ENCODE data around the gene GALNT15. TPM values are rescaled to one million over a fixed set of nuclear protein-coding genes. Genes with fewer than 3 reads are reported as not detected.

The GALNT15 gene
- polyA plus RNA-seq, 1 of the 3 experiments (the other 2 are of a cell fraction): 4.7 TPM

- CTCF ChIA-PET: interaction anchor here (2.3 kb wide), 1 partner anchor 204 kb away, joined by 7 read pairs; no protein-coding TSS in a partner anchor
- peaks cover 3 to 4% of the 10 kb centered on the region in 2 experiments for H3K36me3 ChIP-seq (replicated peaks in 1 of 2; ENCODE audit: control insufficient read depth in 1 of 2, insufficient read depth in 2 of 2, low read length in 1 of 2)
- no peaks in the 10 kb centered on the region for H3K4me1 ChIP-seq (ENCODE audit: control insufficient read depth in 1 of 2, insufficient read depth in 2 of 2, low read depth in 1 of 2, low read length in 1 of 2)
- no peaks in the 10 kb centered on the region for H4K20me1 ChIP-seq (ENCODE audit: insufficient read depth)
- TF ChIP-seq GATA2 (CRISPR knock-in tag; IDR thresholded peaks at IDR 0.05) (no peak), NFIC (IDR thresholded peaks at IDR 0.05; ENCODE audit: borderline replicate concordance) (no peak), POLR2AphosphoS5 (IDR thresholded peaks at IDR 0.05; ENCODE audit: low read depth, low read length) (no peak), SMC3 (IDR thresholded peaks at IDR 0.05; ENCODE audit: low read depth, low read length) (no peak), FOSL2 (IDR thresholded peaks at IDR 0.05; ENCODE audit: borderline replicate concordance, low read depth) (no peak), TAF1 (IDR thresholded peaks at IDR 0.05; ENCODE audit: borderline replicate concordance, low read depth, low read length) (no peak), FOXM1 (IDR thresholded peaks at IDR 0.05; ENCODE audit: low read depth) (no peak), NRF1 (IDR thresholded peaks at IDR 0.05; ENCODE audit: low read depth, low read length) (no peak), TCF12 (IDR thresholded peaks at IDR 0.05) (no peak), RXRA (IDR thresholded peaks at IDR 0.05; ENCODE audit: borderline replicate concordance, low read depth) (no peak), MXI1 (IDR thresholded peaks at IDR 0.05; ENCODE audit: low read depth, low read length) (no peak)
- TF ChIP-seq, protein P1, sequence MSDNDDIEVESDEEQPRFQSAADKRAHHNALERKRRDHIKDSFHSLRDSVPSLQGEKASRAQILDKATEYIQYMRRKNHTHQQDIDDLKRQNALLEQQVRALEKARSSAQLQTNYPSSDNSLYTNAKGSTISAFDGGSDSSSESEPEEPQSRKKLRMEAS (IDR thresholded peaks at IDR 0.05; ENCODE audit: low read depth): no peak
- H3K4me2 ChIP-seq: no peak overlapping the region
- no peak overlapping the region for H3K27ac ChIP-seq (ENCODE audit: low read depth in 2 of 2, low read length in 1 of 2)
- H3K4me3 ChIP-seq (ENCODE audit: low read depth in 2 of 2, low read length in 1 of 2): no peak overlapping the region
- H3K27me3 ChIP-seq (ENCODE audit: insufficient read depth): no peaks in the 10 kb centered on the region
- H2AFZ ChIP-seq (ENCODE audit: low read depth): no peak overlapping the region
- H3K9me2 ChIP-seq: no peaks in the 10 kb centered on the region
- H3K79me2 ChIP-seq (ENCODE audit: insufficient read depth): no peaks in the 10 kb centered on the region
- H3K9me3 ChIP-seq: no peaks in the 10 kb centered on the region
- POLR2A ChIA-PET: no interaction called here
- WGBS (ENCODE audit: low lambda C conversion rate): 84% methylated on average over 2 of the region's 2 CpGs
- no peak for DNase-seq
- H3F3A ChIP-seq (replicated peaks; ENCODE audit: insufficient read depth): no peaks in the 10 kb centered on the region
- H3K9ac ChIP-seq: no peak overlapping the region
Measured at GRCh38 chr3:16252988-16253387, 78.5 kb downstream of the GALNT15 start.

GRCh38 chr3:16253601-16254000 is 79.1 kb downstream of the GALNT15 start:
- Histone ChIP-seq H3K4me3 (ENCODE audit: low read depth in 2 of 2, low read length in 1 of 2) (no peak overlapping the region), H3K4me2 (no peak overlapping the region), H3F3A (replicated peaks; ENCODE audit: insufficient read depth) (no peaks in the 10 kb centered on the region), H3K27ac (ENCODE audit: low read depth in 2 of 2, low read length in 1 of 2) (no peak overlapping the region), H3K27me3 (ENCODE audit: insufficient read depth) (no peaks in the 10 kb centered on the region), H4K20me1 (ENCODE audit: insufficient read depth) (no peaks in the 10 kb centered on the region), H2AFZ (ENCODE audit: low read depth) (no peak overlapping the region), H3K36me3 (replicated peaks in 1 of 2; ENCODE audit: control insufficient read depth in 1 of 2, insufficient read depth in 2 of 2, low read length in 1 of 2) (peaks cover 6 to 9% of the 10 kb centered on the region in 2 experiments), H3K79me2 (ENCODE audit: insufficient read depth) (no peaks in the 10 kb centered on the region), H3K4me1 (ENCODE audit: control insufficient read depth in 1 of 2, insufficient read depth in 2 of 2, low read depth in 1 of 2, low read length in 1 of 2) (no peaks in the 10 kb centered on the region), H3K9me2 (no peaks in the 10 kb centered on the region), H3K9me3 (no peaks in the 10 kb centered on the region), H3K9ac (no peak overlapping the region)
- CTCF ChIA-PET: no interaction called here
- POLR2A ChIA-PET: no interaction called here
- DNase-seq: no peak
- TF ChIP-seq USF2 (IDR thresholded peaks at IDR 0.05; ENCODE audit: borderline replicate concordance, low read depth, low read length) (no peak), NFIC (IDR thresholded peaks at IDR 0.05; ENCODE audit: borderline replicate concordance) (no peak), EZH2phosphoT487 (IDR thresholded peaks at IDR 0.05; ENCODE audit: borderline replicate concordance, low read depth) (no peak), NRF1 (IDR thresholded peaks at IDR 0.05; ENCODE audit: low read depth, low read length) (no peak), CHD2 (IDR thresholded peaks at IDR 0.05; ENCODE audit: low read length, partially characterized antibody) (no peak), RXRA (IDR thresholded peaks at IDR 0.05; ENCODE audit: borderline replicate concordance, low read depth) (no peak), RCOR1 (IDR thresholded peaks at IDR 0.05; ENCODE audit: low read length) (no peak), POLR2AphosphoS5 (IDR thresholded peaks at IDR 0.05; ENCODE audit: low read depth, low read length) (no peak), FOSL2 (IDR thresholded peaks at IDR 0.05; ENCODE audit: borderline replicate concordance, low read depth) (no peak), FOXJ3 (CRISPR knock-in tag; IDR thresholded peaks at IDR 0.05) (no peak), YY1 (IDR thresholded peaks at IDR 0.05; ENCODE audit: low read depth) (no peak)
- TF ChIP-seq, protein P1 (IDR thresholded peaks at IDR 0.05; ENCODE audit: low read depth): no peak
- 96% methylated on average over 6 of the region's 7 CpGs for WGBS (ENCODE audit: low lambda C conversion rate)
